ENCODE data around the gene RAMP3.

DNA sequence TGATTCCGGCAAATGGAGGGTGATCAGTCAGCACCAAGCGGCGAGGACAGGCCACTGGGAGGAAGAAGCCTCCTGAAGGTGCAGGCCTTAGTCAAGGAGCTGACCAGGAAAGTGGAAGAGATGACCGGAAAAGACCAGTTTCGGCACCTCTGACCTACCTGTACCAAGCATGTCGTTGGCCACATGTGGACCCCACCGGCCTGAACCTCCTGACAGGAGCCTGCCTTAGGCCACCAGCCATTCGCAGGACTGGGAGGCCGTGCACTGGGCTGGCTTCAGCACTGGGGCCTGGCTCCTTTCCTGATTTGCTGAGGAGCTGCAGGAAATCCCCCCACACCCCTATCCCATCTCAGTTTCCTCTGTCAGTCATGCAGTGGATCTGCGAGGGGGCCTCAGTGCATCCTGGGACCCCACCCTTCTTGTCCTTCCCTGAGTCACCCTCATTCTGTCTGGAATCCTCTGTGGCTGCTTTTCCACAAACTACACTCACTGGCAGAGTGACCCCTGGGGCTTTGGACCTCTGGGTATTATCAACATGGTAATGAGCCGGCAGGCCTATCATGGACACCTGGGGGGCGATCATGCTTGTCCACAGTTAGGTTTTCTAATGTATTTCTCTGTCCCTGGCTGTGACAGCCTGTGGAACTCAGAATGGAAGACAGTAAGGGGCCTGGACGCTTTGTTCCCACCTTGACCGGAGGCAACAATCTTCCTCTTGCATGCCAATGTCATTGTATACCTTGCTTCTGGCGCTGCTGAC, 33.0 kb downstream of the RAMP3 start:
- no peak for TF ChIP-seq REST (IDR thresholded peaks at IDR 0.05; ENCODE audit: insufficient read depth in 1 of 2, low read depth in 2 of 2, low read length in 2 of 2)
- no peak for TF ChIP-seq TAF1 (IDR thresholded peaks at IDR 0.05; ENCODE audit: borderline replicate concordance, insufficient read depth, low read length)
- no peak for TF ChIP-seq POLR2AphosphoS5 (IDR thresholded peaks at IDR 0.05; ENCODE audit: low read depth, low read length)
- no peak for TF ChIP-seq SIN3A (IDR thresholded peaks at IDR 0.05; ENCODE audit: borderline replicate concordance, insufficient read depth, low read length)

All from PFSK-1 (cell line).